ENCODE results near the gene HEXB. TPM values are rescaled to one million over a fixed set of nuclear protein-coding genes. Genes with fewer than 3 reads are reported as not detected.
"Not testable (repeated sequence)": the region's sequence is repeated elsewhere in the genome, so short reads cannot be mapped to it uniquely, and the experiment has no call there.

HEXB gene
- total RNA-seq, 1 experiment from 2014 or later = 372 TPM

- no peak for DNase-seq (ENCODE audit: low read depth)
Measured at GRCh38 chr5:74736759-74737158, 51.7 kb downstream of the HEXB start.

GRCh38 chr5:74738406-74738805 lies 53.4 kb downstream of the HEXB start:
- DNase-seq (ENCODE audit: low read depth) = no peak

DNA sequence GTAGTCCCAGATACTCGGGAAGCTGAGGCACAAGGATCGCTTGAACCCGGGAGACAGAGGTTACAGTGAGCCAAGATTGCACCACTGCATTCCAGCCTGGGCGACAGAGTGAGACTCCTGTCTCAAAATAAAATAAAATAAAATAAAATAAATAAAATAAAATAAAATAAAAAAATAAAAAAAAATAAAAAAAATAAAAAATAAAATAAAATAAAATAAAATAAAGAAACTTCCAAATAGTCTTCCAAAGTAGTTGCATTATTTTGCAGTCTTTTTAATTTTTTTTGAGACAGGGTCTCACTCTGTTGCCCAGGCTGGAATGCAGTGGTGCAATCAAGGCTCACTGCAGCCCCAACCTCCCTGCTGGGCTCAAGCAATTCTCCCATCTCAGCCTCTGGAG lies 63.7 kb downstream of the HEXB start:
- not testable (repeated sequence) for DNase-seq (ENCODE audit: low read depth)

DNA sequence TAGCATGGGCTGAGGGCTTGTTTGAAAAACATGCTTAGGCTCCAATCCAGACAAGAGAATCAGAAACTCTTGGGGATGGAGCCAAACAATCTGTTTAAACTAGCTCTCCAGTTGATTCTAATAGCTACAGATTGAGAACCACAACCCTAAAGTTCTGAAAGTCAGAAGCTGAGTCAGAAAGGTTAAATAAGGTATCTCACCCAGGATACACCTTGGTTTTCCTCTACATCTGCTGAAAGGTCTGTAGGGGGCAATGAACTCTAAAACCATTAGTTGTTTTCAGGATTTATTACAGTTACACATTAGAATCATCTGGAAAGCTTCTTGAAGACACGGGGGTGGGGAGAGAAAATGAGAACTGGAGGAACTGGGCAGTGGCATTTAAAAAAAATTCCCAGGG lies 76.2 kb downstream of the HEXB start:
- peak; percentile 64 for DNase-seq (ENCODE audit: low read depth)

GRCh38 chr5:74762599-74762998 lies 77.6 kb downstream of the HEXB start:
- peak; percentile 97 for DNase-seq (ENCODE audit: low read depth)

DNA sequence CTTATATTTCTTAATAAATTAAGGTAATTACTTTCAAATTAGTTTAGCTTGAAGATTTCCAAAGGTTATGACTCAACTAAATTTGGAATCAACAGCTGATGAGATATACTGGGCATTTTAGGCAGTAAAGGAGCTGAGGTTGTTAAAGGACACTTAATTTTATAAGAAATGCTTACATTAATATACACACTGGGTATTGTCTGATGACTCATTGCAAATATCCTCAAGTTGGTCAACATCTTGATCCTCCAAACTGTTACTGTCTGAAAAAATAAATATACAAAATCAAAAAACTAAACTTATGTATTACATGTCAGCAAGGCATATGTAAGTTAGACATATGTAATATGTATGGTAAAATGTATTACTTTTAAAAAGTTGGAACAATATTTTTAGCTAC lies 78.5 kb downstream of the HEXB start:
- DNase-seq (ENCODE audit: low read depth) = peak; percentile 3

DNA sequence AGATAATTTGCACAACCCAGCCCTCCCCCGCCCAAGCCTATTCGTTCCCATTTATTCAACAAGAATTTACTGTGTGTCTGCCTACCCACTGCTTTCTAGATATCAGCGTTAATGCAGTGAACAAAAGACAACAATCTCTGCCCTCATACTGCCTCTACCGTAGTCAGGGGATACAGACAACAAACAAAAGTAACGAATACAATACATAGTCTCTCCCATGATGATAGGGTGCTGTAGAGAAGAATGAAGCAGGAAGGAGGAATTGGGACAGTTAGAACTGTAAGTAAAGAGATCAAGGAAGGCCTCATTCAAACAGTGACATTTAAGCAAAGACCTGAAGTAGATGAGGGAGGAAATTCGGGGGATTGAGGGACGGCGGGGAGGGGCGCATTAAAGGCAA lies 80.2 kb downstream of the HEXB start:
- DNase-seq (ENCODE audit: low read depth) = peak; percentile 61

- DNase-seq (ENCODE audit: low read depth) = no peak
Measured at GRCh38 chr5:74765929-74766328, 80.9 kb downstream of the HEXB start.

GRCh38 chr5:74766418-74766848 lies 81.4 kb downstream of the HEXB start:
- peak; percentile 19 for DNase-seq (ENCODE audit: low read depth)

GRCh38 chr5:74766849-74767578 lies 82.0 kb downstream of the HEXB start, which contains the start of the genes GFM2 and NSA2:
Gene GFM2, minus strand, starts transcription at chr5:74767117. Its CDS starts 3,375 bp downstream, at chr5:74763742.
Gene NSA2, plus strand, starts transcription at chr5:74767249. Its CDS starts 112 bp downstream, at chr5:74767361.
- peak; percentile 89 for DNase-seq (ENCODE audit: low read depth)

GRCh38 chr5:74767579-74767913 lies 82.5 kb downstream of the HEXB start:
- peak; percentile 50 for DNase-seq (ENCODE audit: low read depth)

Other genes with a start within 250 kb of the HEXB start
- 38.8 and 48.1 TPM in 2 replicates for gene ENC1, start 44.5 kb upstream of the HEXB start, total RNA-seq (2014; rRNA removed; shearing (Covaris generic))
- gene GFM2, start 81.9 kb downstream of the HEXB start, total RNA-seq (2014; rRNA removed; shearing (Covaris generic)) = 37.6 and 47.1 TPM in 2 replicates
- 87.8 and 102 TPM in 2 replicates for gene NSA2, start 82.0 kb downstream of the HEXB start, total RNA-seq (2014; rRNA removed; shearing (Covaris generic))
- gene FAM169A, start 181.2 kb downstream of the HEXB start, total RNA-seq (2014; rRNA removed; shearing (Covaris generic)) = 5.3 and 10.7 TPM in 2 replicates